IMR-90 (cell line): ENCODE results near the gene DUS2. TPM values are rescaled to one million over a fixed set of nuclear protein-coding genes. Genes with fewer than 3 reads are reported as not detected.

Source experiments
- ATAC-seq: fragments of 200-7000 bp; cut with Tn5 transposase; 2 replicates; pipeline ENCODE4 v1.9.1; 2020; ENCODE audit warnings: low read depth, mild to moderate bottlenecking, moderate library complexity
- BruUV-seq: library from RNA; stranded (reverse); fragments of 400-500 nt; replicated peaks from 2 replicates; lab custom pipeline; 2021; lab: Mats Ljungman, UMichigan
- CTCF ChIA-PET: fragments of 300-600 bp; formaldehyde crosslinking; extraction: SDS; loops from one replicate; lab custom pipeline; 2021; ENCODE audit warnings: antibody characterized with exemption; lab: Yijun Ruan, JAX
- POLR2A ChIA-PET: fragments of 300-600 bp; sonication (Branson Sonifier 250); formaldehyde crosslinking; loops from one replicate; lab custom pipeline; 2022; ENCODE audit warnings: antibody characterized with exemption; ENCODE audit not compliant: unreplicated experiment; lab: Charles Lee
- DNase-seq: peaks from one replicate; pipeline ENCODE4 v3.0.0; 2013
- H2AFZ ChIP-seq: replicated peaks from 2 replicates; pipeline ENCODE3; 2013; ENCODE audit warnings: low read length, mild to moderate bottlenecking; ENCODE audit not compliant: poor library complexity
- H2AK5ac ChIP-seq: 2 replicates; pipeline ENCODE4 v1.6.1; 2013; ENCODE audit warnings: low read depth, low read length, inconsistent platforms
- H2AK9ac ChIP-seq: replicated peaks from 2 replicates; pipeline ENCODE3; 2013; ENCODE audit warnings: mild to moderate bottlenecking, low read depth, low read length, moderate library complexity; ENCODE audit not compliant: poor library complexity
- H2BK120ac ChIP-seq: 2 replicates; pipeline ENCODE4 v1.6.1; 2013; ENCODE audit warnings: low read depth, low read length, inconsistent platforms
- H2BK15ac ChIP-seq: 3 replicates; pipeline ENCODE4 v1.6.1; 2013; ENCODE audit warnings: low read depth, low read length, inconsistent platforms
- H2BK20ac ChIP-seq: 2 replicates; pipeline ENCODE4 v1.6.1; 2013; ENCODE audit warnings: low read depth, mild to moderate bottlenecking, inconsistent platforms, low read length, moderate library complexity
- H2BK5ac ChIP-seq: 2 replicates; pipeline ENCODE4 v1.6.1; 2013; ENCODE audit warnings: mild to moderate bottlenecking, low read depth, low read length, inconsistent platforms; ENCODE audit not compliant: poor library complexity, severe bottlenecking
- H3K14ac ChIP-seq: replicated peaks from 2 replicates; pipeline ENCODE4 v1.6.1; 2013; ENCODE audit warnings: low read depth, low read length, inconsistent platforms
- H3K18ac ChIP-seq: 2 replicates; pipeline ENCODE4 v1.6.1; 2013; ENCODE audit warnings: low read depth, low read length, control low read depth
- H3K23ac ChIP-seq: 2 replicates; pipeline ENCODE4 v1.6.1; 2013; ENCODE audit warnings: low read depth, low read length, inconsistent platforms
- H3K27ac ChIP-seq: 2 replicates; pipeline ENCODE4 v1.5.1; 2013; ENCODE audit warnings: mild to moderate bottlenecking, control low read depth, low read length; ENCODE audit not compliant: insufficient read depth
- H3K27me3 ChIP-seq: 2 replicates; pipeline ENCODE4 v1.6.1; 2013; ENCODE audit warnings: low read length; ENCODE audit not compliant: control insufficient read depth, insufficient read depth
- H3K36me3 ChIP-seq: 2 replicates; pipeline ENCODE4 v1.6.1; 2013; ENCODE audit warnings: low read length, mixed read lengths; ENCODE audit not compliant: control insufficient read depth, insufficient read depth
- H3K4ac ChIP-seq: 2 replicates; pipeline ENCODE4 v1.6.1; 2013; ENCODE audit warnings: low read depth, low read length, inconsistent platforms
- H3K4me1 ChIP-seq: 2 replicates; pipeline ENCODE4 v1.6.1; 2013; ENCODE audit warnings: low read length, mixed read lengths; ENCODE audit not compliant: control insufficient read depth, insufficient read depth
- H3K4me2 ChIP-seq: 2 replicates; pipeline ENCODE4 v1.6.1; 2013; ENCODE audit warnings: low read depth, mild to moderate bottlenecking, control low read depth, low read length, moderate library complexity
- H3K4me3 ChIP-seq: 2 replicates; pipeline ENCODE4 v1.5.1; 2013; ENCODE audit warnings: low read depth, mild to moderate bottlenecking, control low read depth, low read length, moderate library complexity; ENCODE audit not compliant: insufficient read depth
- H3K56ac ChIP-seq: 2 replicates; pipeline ENCODE4 v1.6.1; 2013; ENCODE audit warnings: low read length, inconsistent platforms; ENCODE audit not compliant: insufficient read depth; ENCODE audit errors: extremely low read depth
- H3K79me1 ChIP-seq, 2 experiments: 2 replicates each; pipeline ENCODE4 v1.6.1; 2013; ENCODE audit warnings: low read length in 2 of 2, inconsistent platforms in 1 of 2, low read depth in 1 of 2
- H3K9ac ChIP-seq: 2 replicates; pipeline ENCODE4 v1.6.1; 2013; ENCODE audit warnings: low read depth, low read length, control low read depth
- H3K9me1 ChIP-seq: 2 replicates; pipeline ENCODE4 v1.6.1; 2013; ENCODE audit warnings: low read length, inconsistent platforms; ENCODE audit not compliant: insufficient read depth
- H3K9me3 ChIP-seq: 2 replicates; pipeline ENCODE4 v1.6.1; 2013; ENCODE audit warnings: low read length; ENCODE audit not compliant: control insufficient read depth, insufficient read depth
- H4K20me1 ChIP-seq: 2 replicates; pipeline ENCODE4 v1.6.1; 2013; ENCODE audit warnings: low read length, inconsistent platforms; ENCODE audit not compliant: insufficient read depth
- H4K5ac ChIP-seq: 2 replicates; pipeline ENCODE4 v1.6.1; 2013; ENCODE audit warnings: mild to moderate bottlenecking, low read depth, low read length, control low read depth
- H4K8ac ChIP-seq, 2 experiments: 2 replicates each; pipeline ENCODE4 v1.6.1; 2013; ENCODE audit warnings: low read depth in 2 of 2, low read length in 2 of 2, control low read depth in 1 of 2, inconsistent platforms in 1 of 2
- H4K91ac ChIP-seq: 2 replicates; pipeline ENCODE4 v1.6.1; 2013; ENCODE audit warnings: low read depth, low read length, inconsistent platforms; ENCODE audit not compliant: insufficient read depth
- BHLHE40 ChIP-seq: fragments of 150-350 bp; IDR thresholded peaks from 2 replicates; pipeline ENCODE4 v1.6.1; 2016; ENCODE audit warnings: mild to moderate bottlenecking, low read depth, low read length
- CEBPB ChIP-seq: IDR thresholded peaks from 2 replicates; pipeline ENCODE4 v1.6.1; 2012; ENCODE audit warnings: low read depth, low read length, improper control_type of control experiment
- CHD1 ChIP-seq: IDR thresholded peaks from 2 replicates; pipeline ENCODE4 v1.6.1; 2012; ENCODE audit warnings: low read depth, low read length, improper control_type of control experiment
- CTCF ChIP-seq: conservative IDR thresholded peaks from 2 replicates; pipeline ENCODE4 v1.5.1; 2012; ENCODE audit warnings: mild to moderate bottlenecking, low read depth, low read length, improper control_type of control experiment
- ELK1 ChIP-seq: fragments of 150-350 bp; IDR thresholded peaks from 2 replicates; pipeline ENCODE4 v1.6.1; 2016; ENCODE audit warnings: low read depth, mild to moderate bottlenecking, low read length, moderate library complexity, borderline replicate concordance
- FOS ChIP-seq: fragments of 150-350 bp; IDR thresholded peaks from 2 replicates; pipeline ENCODE4 v1.6.1; 2016; ENCODE audit warnings: low read depth, low read length
- MAFK ChIP-seq: IDR thresholded peaks from 2 replicates; pipeline ENCODE4 v1.6.1; 2012; ENCODE audit warnings: low read depth, low read length, improper control_type of control experiment
- MAZ ChIP-seq: IDR thresholded peaks from 2 replicates; pipeline ENCODE4 v1.6.1; 2012; ENCODE audit warnings: low read depth, mild to moderate bottlenecking, low read length, improper control_type of control experiment, moderate library complexity, borderline replicate concordance
- MXI1 ChIP-seq: IDR thresholded peaks from 2 replicates; pipeline ENCODE4 v1.6.1; 2012; ENCODE audit warnings: low read depth, mild to moderate bottlenecking, low read length, moderate library complexity, borderline replicate concordance
- NFE2L2 ChIP-seq: fragments of 150-350 bp; IDR thresholded peaks from 2 replicates; pipeline ENCODE4 v1.6.1; 2016; ENCODE audit warnings: low read depth, mild to moderate bottlenecking, low read length
- RAD21 ChIP-seq: IDR thresholded peaks from 2 replicates; pipeline ENCODE4 v1.6.1; 2012; ENCODE audit warnings: low read length, improper control_type of control experiment
- RCOR1 ChIP-seq: IDR thresholded peaks from 2 replicates; pipeline ENCODE4 v1.6.1; 2012; ENCODE audit warnings: mild to moderate bottlenecking, low read length, improper control_type of control experiment; ENCODE audit not compliant: insufficient replicate concordance
- RFX5 ChIP-seq: IDR thresholded peaks from 2 replicates; pipeline ENCODE4 v1.8.0; 2012; ENCODE audit warnings: low read depth, mild to moderate bottlenecking, low read length, moderate library complexity
- SMC3 ChIP-seq: fragments of 150-350 bp; IDR thresholded peaks from 2 replicates; pipeline ENCODE4 v1.6.1; 2016; ENCODE audit warnings: low read depth, mild to moderate bottlenecking, antibody characterized with exemption, low read length, moderate library complexity
- USF2 ChIP-seq: fragments of 150-350 bp; IDR thresholded peaks from 2 replicates; pipeline ENCODE4 v1.6.1; 2017; ENCODE audit warnings: mild to moderate bottlenecking, antibody characterized with exemption, low read length, low read depth
- WGBS, 2 experiments: methylation state at CpG; one replicate each; pipeline versions ENCODE4 v1.1.5 to v1.1.7; 2013; ENCODE audit warnings: missing lambda C conversion rate in 2 of 2; ENCODE audit not compliant: insufficient read length in 1 of 2; ENCODE audit errors: extremely low coverage in 2 of 2; 5-methylcytosine and 5-hydroxymethylcytosine counted together
- dilution Hi-C: fragments of 300-500 bp; cut with HindIII; formaldehyde crosslinking; loops from one replicate; pipeline ENCODE4 v1.14.3; 2018; ENCODE audit warnings: low sequenced_read_pairs; ENCODE audit not compliant: unreplicated experiment
- in situ Hi-C: fragments of 300-500 bp; cut with MboI; formaldehyde crosslinking; loops from 3 replicates; pipeline ENCODE4 v1.14.3; 2019; ENCODE audit warnings: low sequenced_read_pairs, inconsistent platforms, mixed read lengths
- intact Hi-C: fragments of 100-400 bp; cut with micrococcal nuclease; formaldehyde crosslinking; loops from 2 replicates; pipeline ENCODE4 v1.10.0; 2022
- polyA plus RNA-seq, 3 experiments: library from polyadenylated mRNA; depleted of rRNA; stranded (reverse); fragments of >200 nt; gene quantifications; 2 replicates each; pipeline ENCODE4 v1.2.3, GENCODE V29; 2012; ENCODE audit warnings: low replicate concordance in 1 of 3
- total RNA-seq: library from RNA; depleted of rRNA; stranded (reverse); fragments of >200 nt; gene quantifications from 2 replicates; pipeline ENCODE4 v1.2.3, GENCODE V29; 2012

DUS2 gene
- total and polyA plus RNA-seq, 2 of the 4 experiments (the other 2 are of a cell fraction), result 15.8 to 30.5 TPM

GRCh38 chr16:68074850-68075555, 51.9 kb downstream of the DUS2 start:
- Histone ChIP-seq H2BK20ac (no peak overlapping the region), H2BK15ac (no peak overlapping the region), H3K18ac (no peak overlapping the region), H3K9ac (no peak overlapping the region), H2AK9ac (no peak overlapping the region), H3K27ac (no peak overlapping the region), H3K27me3 (no peaks in the 10 kb centered on the region), H3K14ac (no peak overlapping the region), H3K56ac (no peak overlapping the region), H2BK5ac (no peak overlapping the region), H3K4me2 (no peak overlapping the region), H4K5ac (no peak overlapping the region), H3K4me3 (no peak overlapping the region), H3K36me3 (peaks cover 56% of the 10 kb centered on the region), H3K23ac (no peak overlapping the region), H3K4ac (no peak overlapping the region), H3K4me1 (peaks cover 15% of the 10 kb centered on the region), H3K79me1 (0 out of 4 replicates have a peak, but pooled peaks cover 0 to 3% of the 10 kb centered on the region in 2 experiments), H3K9me1 (peaks cover 19% of the 10 kb centered on the region), H2BK120ac (no peak overlapping the region), H4K8ac (no peak overlapping the region), H4K20me1 (no peaks in the 10 kb centered on the region), H4K91ac (no peak overlapping the region), H3K9me3 (no peaks in the 10 kb centered on the region), H2AFZ (no peak overlapping the region), H2AK5ac (no peak overlapping the region)
- ChIA-PET CTCF (no interaction called here), POLR2A (interaction anchor here (0.6 kb wide), 1 partner anchor 17 kb away, joined by 3 read pairs; no protein-coding TSS in a partner anchor)
- 80% methylated on average over 1 of the region's 6 CpGs; no CpG with 5 or more reads in 1 of the 2 experiments for WGBS, 2 experiments
- in situ Hi-C loops (no loop called here), dilution Hi-C loops (no loop called here), intact Hi-C loops (no loop called here)
- no peak for TF ChIP-seq RFX5
- no peak for TF ChIP-seq MAZ
- no peak for TF ChIP-seq SMC3
- no peak for TF ChIP-seq RAD21
- TF ChIP-seq MXI1, result no peak
- no peak for TF ChIP-seq RCOR1
- no peak for TF ChIP-seq FOS
- TF ChIP-seq CEBPB, result no peak
- no peak for TF ChIP-seq ELK1
- TF ChIP-seq CHD1, result no peak
- no peak for TF ChIP-seq CTCF
- no peak for TF ChIP-seq MAFK
- no peak for TF ChIP-seq NFE2L2
- no peak for TF ChIP-seq BHLHE40
- TF ChIP-seq USF2, result no peak
- ATAC-seq (no peak), DNase-seq (no peak)
- no TSS peak for BruUV-seq
